NCI-H774 (cell line): Measurements from ENCODE around the gene NECTIN1.

Experiments used
- DNase-seq: peaks from one replicate; lab custom pipeline; 2025; lab: John Stamatoyannopoulos, UW

NECTIN1 gene

DNA sequence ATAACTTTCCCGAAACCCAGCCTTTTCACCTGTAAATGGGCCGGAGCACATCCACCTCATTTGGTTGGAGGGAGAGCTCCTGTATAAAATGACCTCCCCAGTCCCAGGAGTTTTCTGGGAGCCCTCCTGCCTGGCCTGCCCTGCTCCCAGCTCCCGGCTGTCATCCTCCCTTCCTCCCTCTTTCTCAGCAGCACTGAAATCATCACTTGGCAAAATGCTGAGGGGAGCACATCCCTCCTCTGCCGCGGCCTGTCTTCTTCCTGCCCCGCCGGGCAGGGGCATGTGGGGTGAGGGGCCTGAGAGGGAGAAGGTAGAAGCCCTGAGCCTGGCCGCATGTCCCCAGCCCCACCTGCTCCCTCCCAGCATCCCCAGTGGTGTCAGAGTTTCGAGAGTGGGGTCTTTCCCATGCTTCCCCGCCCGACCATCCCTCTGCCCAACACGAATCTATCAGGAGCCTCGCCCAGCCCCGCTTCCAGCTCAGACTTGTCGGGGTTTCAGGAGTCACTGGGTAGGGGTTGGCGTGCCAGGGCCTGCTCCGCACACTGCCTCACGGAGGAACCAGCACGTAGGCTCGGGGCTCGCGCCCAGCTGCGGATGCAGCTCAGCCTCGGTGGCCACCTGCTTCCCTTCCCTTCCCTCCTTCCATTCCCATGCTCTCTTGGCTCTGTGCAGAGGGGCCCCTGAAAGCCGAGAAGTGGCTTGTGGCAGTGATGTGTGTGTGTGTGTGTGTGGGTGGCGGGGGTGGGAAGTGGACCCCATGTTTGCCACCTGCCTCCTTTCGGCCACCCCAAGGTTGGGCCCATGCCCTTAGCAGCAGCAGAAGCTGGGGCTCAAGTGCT, 37.1 kb downstream of the NECTIN1 start:
- DNase-seq, result no peak

DNA sequence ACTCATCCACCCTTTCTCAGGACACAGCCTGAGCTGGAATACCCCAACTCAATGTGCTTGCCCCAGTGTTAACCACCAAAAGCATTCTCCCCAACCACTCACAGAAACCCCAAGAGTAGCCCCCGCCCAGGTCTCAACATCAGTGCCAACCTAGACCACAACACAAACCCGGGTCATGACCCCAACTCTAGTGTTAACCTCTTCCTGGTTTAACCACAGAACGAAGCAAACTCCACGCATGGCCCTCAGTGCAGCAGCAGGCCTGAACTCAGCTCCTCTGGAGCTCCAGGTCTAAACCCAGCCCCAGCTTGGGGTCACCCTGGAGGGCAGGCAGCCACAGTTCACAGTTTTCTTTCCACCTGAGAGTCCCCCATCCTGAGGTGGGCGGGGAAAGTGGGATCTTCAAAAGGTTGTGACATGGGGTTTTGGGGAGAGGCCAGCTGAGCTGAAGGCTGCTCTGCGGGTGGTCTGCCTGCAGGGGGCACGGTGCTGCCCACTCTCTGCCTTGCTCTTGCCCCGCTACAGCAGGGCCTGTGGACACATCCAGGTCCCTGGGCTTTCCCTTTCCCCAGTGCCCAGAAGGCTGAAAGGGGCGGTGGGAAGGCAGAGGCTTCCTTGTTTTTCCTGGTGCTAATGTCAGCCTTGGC, 37.9 kb downstream of the NECTIN1 start:
- no peak for DNase-seq

GRCh38 chr11:119689302-119689701, 39.7 kb downstream of the NECTIN1 start:
- DNase-seq, result no peak

DNA sequence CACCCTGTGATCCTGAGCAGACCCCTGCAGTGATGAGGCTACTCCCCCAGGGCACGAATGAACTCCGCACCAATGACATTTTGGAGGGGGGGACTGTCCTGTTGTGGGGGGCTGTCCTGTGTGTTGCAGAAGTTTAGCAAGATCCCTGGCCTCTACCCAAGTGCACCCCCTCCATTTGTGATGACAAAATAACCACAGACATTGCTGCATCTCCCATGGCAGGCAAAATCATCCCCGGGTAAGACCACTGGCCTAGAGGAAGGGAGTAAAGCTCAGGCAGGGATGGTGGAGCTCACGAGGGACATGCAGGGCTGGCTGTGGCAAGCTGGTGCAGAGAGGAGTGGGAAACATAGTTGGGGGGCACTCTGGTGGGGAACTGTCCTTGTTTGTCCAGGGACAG, 40.6 kb downstream of the NECTIN1 start:
- DNase-seq, result no peak

- DNase-seq, result no peak
Observed at GRCh38 chr11:119687373-119688046, 41.5 kb downstream of the NECTIN1 start.

- DNase-seq, result no peak
Observed at GRCh38 chr11:119686177-119686882, 42.7 kb downstream of the NECTIN1 start.

DNA sequence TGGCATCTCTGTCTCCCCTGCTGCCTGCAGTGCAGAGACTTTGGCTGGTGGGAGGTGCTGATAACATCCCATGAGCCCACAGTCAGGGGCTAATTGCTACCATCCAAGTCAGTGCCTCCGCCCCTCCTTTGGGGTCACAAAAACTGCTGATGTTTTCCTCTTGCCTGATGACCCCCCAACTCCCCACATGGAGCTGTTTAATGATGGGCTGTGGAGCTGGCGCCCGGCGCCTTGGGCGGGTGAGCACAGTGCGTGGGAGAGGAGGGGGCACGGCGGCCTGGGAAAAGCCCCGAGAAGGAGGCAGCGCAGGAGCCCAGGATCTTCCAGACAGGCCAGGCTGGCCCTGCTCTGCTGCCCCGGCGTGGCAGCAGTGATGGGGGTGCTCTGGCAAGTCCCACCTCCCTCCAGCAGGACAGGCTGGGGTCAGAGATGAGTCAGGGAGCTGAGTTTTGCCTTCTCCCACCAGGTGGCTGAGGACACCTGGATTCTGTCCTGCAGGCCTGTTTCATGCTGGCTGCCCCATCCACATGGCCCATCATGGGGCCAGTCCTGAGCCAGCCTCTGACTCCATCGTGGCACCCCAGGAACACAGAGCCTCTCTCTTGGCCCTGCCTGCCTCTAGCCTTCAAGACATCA, 43.8 kb downstream of the NECTIN1 start:
- no peak for DNase-seq

DNA sequence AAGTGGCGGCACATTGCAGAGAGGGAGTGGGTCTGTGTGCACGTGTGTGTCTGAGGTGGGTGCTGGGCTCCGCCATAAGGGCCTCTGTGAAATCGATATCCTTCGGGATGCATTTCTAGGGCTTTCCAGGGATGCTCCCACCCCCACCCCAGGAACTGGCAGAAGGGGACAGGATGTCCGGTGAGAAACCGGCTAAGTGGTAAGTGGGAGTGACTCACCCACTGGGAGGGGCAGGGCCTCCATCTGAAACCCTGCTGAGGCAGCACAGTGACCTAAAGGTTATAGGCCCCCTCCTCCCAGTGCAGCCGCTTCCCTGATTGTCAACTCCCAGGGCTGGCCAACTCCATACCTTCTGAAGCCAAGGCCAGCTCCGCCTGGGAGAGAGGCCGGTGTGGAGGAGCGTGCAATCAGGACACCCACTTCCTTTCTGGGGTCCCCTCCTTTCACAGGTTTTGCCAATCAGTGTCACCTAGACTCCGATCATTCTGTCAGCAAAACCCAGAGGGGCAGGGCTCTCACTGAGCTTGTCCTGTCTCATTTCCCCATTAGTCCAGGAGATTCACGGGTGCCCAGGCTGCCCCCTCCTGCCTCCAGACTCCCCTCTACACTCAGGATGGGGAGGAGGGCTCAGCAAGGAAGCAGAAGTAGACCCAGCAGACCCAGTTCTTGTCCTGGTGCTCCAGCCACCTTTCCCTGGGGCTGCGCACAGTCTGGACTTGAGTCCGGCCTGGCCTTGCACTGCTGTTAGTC, 44.5 kb downstream of the NECTIN1 start:
- no peak for DNase-seq

DNA sequence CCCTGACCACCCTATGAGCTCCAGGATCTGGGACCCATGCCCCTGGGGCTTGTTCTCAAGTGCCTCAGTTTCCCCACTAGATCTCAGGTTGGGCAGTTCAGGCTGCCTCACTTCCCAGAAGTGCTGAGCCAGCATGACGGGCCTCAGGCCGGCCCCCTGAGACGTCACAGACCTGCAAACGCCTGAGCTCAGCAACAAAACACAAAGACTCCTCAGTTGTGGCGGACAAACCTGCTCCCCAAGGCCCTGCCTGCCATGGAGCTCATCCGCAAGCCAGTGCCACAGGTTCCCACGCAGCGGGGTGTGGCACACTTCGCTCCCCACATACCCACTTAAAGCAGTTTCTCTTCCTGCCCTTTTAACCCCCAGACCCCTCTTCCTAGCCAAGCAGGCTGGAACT, 45.2 kb downstream of the NECTIN1 start:
- DNase-seq, result no peak

DNA sequence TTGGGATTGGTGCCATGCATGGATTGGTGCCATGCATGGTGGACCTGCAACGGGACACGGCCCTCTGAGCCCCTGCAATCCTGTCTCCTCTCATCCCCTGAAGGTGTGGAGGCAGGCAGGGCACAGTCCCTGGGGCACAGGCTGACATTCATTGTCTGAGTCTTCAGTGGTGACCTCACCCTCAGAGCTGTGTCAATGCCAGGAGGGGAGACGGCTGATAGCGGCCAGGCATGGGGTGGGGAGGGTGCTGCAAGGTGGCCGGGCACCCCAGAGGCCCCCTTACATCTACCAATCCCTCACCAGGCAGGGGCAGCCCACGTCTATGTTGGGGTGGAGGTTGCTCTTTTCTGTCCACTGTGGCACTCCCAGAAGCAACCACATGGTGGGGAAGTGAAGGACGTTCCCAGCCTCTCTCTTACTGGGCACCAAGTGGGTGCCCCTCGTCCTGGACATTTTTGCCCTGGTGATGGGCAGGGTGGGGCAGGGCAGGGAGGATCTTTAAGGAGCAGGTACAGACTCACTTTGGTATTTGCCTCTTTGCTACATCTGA, 47.6 kb downstream of the NECTIN1 start:
- no peak for DNase-seq

DNA sequence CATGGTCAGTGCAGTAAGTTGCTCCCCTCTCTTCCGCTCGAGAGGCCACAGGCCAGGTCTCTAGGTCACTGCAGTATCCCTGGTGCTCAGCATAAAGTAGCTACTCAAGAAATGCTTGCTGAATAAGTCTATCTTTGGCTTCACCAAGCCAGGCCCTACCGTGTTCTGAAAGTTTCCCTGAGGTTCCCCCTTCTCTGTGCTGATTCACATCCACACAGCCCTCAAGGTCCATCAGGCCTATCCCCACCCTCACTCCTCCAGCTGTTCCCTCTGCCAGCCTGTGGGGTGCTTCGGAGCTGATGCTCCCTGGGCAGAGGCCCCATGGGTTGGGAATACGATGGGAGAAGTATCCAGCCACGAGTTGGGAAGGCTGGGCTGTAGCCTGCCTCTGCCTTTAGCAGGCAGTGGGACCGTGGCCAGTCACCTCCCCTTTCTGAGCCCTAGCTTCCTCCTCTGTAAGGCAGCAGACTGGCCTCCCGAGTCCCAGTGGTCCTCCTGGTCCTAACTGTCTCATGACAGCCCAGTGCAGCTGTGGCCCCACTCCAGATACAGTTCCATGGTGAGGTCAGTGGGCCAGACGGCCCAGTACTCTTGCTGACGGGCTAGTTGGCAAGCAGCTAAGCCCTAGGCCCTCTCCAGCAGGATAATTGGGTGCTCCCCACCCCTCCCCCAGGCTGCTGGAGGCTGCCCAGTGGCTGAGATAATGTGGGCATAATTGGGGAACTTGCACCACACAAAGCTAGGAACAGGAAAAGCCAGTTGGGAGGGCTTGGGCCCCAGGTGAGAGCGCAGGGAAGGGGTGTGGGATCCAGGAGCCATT, 48.2 kb downstream of the NECTIN1 start:
- no peak for DNase-seq

GRCh38 chr11:119679346-119679745, 49.7 kb downstream of the NECTIN1 start:
- DNase-seq, result no peak

DNA sequence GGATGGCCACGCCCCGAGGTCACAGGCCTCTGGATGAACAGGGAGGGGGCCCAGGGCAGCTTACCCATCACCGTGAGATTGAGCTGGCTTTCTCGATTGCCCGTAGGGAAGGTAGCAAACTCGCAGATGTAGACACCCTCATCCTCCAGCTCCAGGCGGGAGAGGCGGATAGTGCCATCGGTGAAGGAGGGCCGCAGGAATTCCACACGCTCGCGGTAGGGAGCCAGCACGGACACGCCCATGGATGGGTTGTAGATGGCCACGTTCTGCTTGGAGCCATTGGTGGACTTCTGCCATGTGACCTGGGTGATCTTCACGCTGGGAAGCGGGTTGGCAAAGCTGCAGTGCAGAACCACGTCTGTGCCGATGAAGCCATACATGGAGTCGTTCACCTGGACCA, 50.6 kb downstream of the NECTIN1 start:
- no peak for DNase-seq

DNA sequence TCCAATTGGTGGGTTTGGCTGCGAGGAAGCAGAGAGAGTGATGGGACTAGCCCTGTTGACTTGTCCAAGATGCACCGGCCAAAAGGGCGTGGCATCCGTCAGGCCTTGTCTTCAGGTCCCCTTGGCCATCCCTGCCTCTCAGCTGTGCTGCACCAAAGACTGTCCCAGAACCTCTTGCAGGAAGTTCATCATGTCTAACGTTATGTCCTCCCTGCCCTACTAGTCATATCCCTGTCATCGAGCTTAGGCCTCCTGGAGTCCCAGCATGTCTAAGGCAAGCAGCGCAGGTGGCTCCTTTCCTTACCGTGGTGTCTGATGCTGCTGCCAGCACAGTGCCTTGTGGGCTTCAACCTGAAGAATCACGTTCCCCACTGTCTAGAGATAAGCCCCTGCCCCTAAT, 51.2 kb downstream of the NECTIN1 start:
- no peak for DNase-seq

DNA sequence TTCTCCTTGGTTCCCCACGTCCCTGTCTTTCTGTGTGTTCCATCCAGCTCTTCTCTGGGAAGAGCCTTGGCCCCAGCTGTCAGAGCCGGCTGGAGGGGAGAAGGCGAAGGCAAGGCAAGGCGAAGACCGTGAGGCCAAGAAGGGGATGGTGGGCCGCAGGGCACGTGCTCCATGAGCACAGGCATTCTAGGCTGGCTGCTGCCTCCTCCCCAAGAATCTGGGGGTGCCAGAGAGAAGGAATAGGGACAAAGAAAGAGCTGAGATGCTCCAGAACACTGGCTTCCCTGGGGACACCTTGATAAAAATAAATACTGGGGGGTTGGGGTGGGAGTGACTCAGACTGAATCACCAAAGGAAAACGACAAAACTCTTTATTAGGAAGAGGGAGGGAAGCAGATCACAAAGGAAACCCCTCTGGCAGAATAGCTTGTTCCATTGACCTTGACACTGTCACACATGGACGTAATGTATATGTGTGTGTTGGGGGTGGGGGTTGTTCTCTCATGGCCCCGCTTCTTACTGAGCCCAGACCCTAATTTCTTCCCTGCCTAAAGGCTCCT, 52.5 kb downstream of the NECTIN1 start:
- DNase-seq, result no peak

DNA sequence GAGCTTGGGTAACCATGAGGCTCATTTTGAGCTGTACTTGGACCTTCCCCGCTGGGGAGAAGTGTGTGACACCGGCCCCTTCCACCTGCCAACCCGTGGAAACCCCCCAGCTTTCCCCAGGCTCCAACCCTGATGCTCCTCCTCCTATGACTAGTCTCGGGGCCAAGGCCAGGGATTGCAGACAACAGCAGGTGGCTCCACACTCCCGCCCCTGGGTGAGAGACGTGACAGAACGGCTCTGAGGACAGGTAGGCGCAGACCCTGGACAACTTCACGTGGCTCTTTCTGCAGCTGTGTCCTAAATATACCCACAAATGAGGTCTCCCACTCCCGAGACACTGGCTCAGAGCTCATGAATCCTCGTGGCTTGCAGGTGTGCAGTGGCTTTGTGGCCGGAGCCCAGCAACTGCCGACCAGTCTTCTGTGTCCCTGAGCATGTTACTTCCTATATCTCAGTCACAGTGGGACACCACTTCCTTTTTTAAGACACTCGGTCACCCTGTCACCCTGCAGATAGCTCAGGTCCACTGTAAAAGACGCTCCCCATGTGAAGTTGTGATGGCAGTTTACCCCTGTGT, 55.2 kb downstream of the NECTIN1 start:
- no peak for DNase-seq

DNA sequence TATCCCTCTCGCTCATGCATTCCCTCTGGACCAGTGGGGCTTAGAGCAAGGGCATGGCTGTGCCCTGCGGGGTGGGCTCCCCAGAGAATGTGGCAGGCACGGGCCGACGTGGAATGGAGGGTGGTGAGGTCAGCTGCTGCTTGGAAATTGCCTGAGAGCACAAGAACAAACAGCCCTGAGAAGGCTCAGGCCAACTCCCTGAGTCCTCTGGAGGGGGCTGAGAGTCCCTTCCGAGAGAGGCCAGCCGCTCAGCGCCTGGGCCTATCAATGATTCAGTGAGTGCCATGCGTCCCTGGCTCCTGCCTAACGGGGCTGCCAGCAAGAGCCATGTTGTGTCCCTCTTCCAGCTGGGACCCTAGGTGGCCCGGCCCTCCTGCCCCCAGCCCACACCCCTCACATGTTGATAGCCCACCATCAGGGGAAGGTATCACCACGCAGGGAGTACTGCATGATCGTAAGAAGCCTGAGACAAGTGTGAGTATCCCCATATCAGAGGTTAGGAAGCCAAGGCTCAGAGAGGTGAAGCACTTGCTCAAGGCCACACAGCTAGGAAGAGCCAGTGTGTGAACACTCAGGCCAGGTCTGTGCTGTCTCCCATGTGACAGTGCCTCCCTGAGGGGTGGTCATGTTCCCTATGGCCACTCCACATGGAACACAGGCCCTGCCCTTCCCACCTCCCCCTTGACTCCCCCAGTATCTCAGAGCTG, 55.8 kb downstream of the NECTIN1 start:
- DNase-seq, result no peak

- no peak for DNase-seq
Observed at GRCh38 chr11:119672597-119672996, 56.4 kb downstream of the NECTIN1 start.

DNA sequence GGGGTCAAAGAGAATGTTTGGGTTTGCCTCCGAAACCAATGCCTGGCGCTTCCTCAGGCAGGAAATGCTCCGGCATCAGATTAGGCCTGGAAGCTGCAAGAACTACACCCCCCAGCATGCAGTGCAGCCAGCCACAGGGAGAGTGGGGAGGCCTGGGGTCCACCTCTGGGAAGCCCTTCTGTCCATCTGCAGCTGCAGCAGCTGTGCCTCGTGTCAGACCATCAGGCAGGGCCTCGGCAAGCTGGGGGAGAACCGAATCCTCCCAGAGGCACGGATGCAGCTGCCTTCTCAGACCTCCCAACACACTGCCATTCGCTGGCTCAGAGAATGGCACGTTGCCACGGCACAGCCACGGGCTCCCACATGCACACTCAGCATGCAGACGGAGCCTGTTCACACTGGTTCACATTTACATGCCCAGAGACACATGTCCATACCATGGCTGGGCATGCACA, 57.4 kb downstream of the NECTIN1 start:
- no peak for DNase-seq
